Neural crest cell (in vitro differentiated cells): Measurements from ENCODE around the gene BICDL2. TPM values are rescaled to one million over a fixed set of nuclear protein-coding genes. Genes with fewer than 3 reads are reported as not detected.

Experiments
- DNase-seq: peaks from one replicate; pipeline ENCODE4 v3.0.0; 2021; ENCODE audit warnings: low read depth, mixed read lengths, low spot score
- H3K27ac Mint-ChIP-seq: one replicate; pipeline ENCODE4 v1.8.0; 2021; ENCODE audit warnings: mild to moderate bottlenecking, mixed read lengths; ENCODE audit not compliant: unreplicated experiment
- H3K27me3 Mint-ChIP-seq: 2 replicates; pipeline ENCODE4 v1.8.0; 2021; ENCODE audit warnings: low read depth, mild to moderate bottlenecking, mixed read lengths
- H3K36me3 Mint-ChIP-seq: 2 replicates; pipeline ENCODE4 v1.8.0; 2021; ENCODE audit warnings: low read depth, mild to moderate bottlenecking, mixed read lengths
- H3K4me1 Mint-ChIP-seq: 2 replicates; pipeline ENCODE4 v1.8.0; 2021; ENCODE audit warnings: mixed read lengths
- H3K4me3 Mint-ChIP-seq: one replicate; pipeline ENCODE4 v1.8.0; 2021; ENCODE audit warnings: mild to moderate bottlenecking, mixed read lengths
- H3K9me3 Mint-ChIP-seq: 2 replicates; pipeline ENCODE4 v1.8.0; 2021; ENCODE audit warnings: mixed read lengths
- CTCF ChIP-seq: fragments of 200-600 bp; sonication (generic); conservative IDR thresholded peaks from 2 replicates; pipeline ENCODE4 v1.5.0; 2021; ENCODE audit warnings: antibody characterized with exemption, mild to moderate bottlenecking
- total RNA-seq: library from RNA; stranded (reverse); gene quantifications from 2 replicates; pipeline ENCODE4 v1.2.1, GENCODE V29; 2021

BICDL2 gene
- total RNA-seq, 1 donor from 2014 or later: not detected

- Mint-ChIP-seq H3K4me3 (no peak overlapping the region), H3K36me3 (no peaks in the 10 kb centered on the region), H3K4me1 (peaks cover 4% of the 10 kb centered on the region), H3K27ac (no peak overlapping the region), H3K27me3 (peaks cover 99% of the 10 kb centered on the region), H3K9me3 (no peaks in the 10 kb centered on the region)
- DNase-seq: no peak
- no peak for TF ChIP-seq CTCF
Observed at GRCh38 chr16:3010510-3010909, 26.2 kb downstream of the BICDL2 start.

- H3K27me3 Mint-ChIP-seq: peaks cover 100% of the 10 kb centered on the region
- peaks cover under 1% of the 10 kb centered on the region for H3K4me1 Mint-ChIP-seq
- H3K36me3 Mint-ChIP-seq: no peaks in the 10 kb centered on the region
- H3K4me3 Mint-ChIP-seq: no peak overlapping the region
- no peak overlapping the region for H3K27ac Mint-ChIP-seq
- TF ChIP-seq CTCF: no peak
- no peak for DNase-seq
- H3K9me3 Mint-ChIP-seq: no peaks in the 10 kb centered on the region
Observed at GRCh38 chr16:3009568-3010390, 27.0 kb downstream of the BICDL2 start.

- Mint-ChIP-seq H3K36me3 (no peaks in the 10 kb centered on the region), H3K27me3 (peaks cover 94% of the 10 kb centered on the region), H3K9me3 (no peaks in the 10 kb centered on the region), H3K27ac (no peak overlapping the region), H3K4me1 (no peaks in the 10 kb centered on the region), H3K4me3 (no peak overlapping the region)
- TF ChIP-seq CTCF: no peak
- DNase-seq: no peak
Observed at GRCh38 chr16:3008690-3009037, 28.1 kb downstream of the BICDL2 start.

- no peaks in the 10 kb centered on the region for H3K4me1 Mint-ChIP-seq
- H3K4me3 Mint-ChIP-seq: no peak overlapping the region
- H3K27ac Mint-ChIP-seq: no peak overlapping the region
- no peak for DNase-seq
- H3K27me3 Mint-ChIP-seq: peaks cover 90% of the 10 kb centered on the region
- H3K9me3 Mint-ChIP-seq: no peaks in the 10 kb centered on the region
- TF ChIP-seq CTCF: no peak
- no peaks in the 10 kb centered on the region for H3K36me3 Mint-ChIP-seq
Observed at GRCh38 chr16:3007957-3008689, 28.6 kb downstream of the BICDL2 start.

- H3K4me3 Mint-ChIP-seq: peak overlapping the region; percentile 3
- no peak overlapping the region for H3K27ac Mint-ChIP-seq
- H3K4me1 Mint-ChIP-seq: no peaks in the 10 kb centered on the region
- no peaks in the 10 kb centered on the region for H3K36me3 Mint-ChIP-seq
- H3K27me3 Mint-ChIP-seq: peaks cover 88% of the 10 kb centered on the region
- H3K9me3 Mint-ChIP-seq: no peaks in the 10 kb centered on the region
- no peak for TF ChIP-seq CTCF
- no peak for DNase-seq
Observed at GRCh38 chr16:3007059-3007956, 29.4 kb downstream of the BICDL2 start.
